ENCODE data around the gene VAMP8. TPM values are rescaled to one million over a fixed set of nuclear protein-coding genes. Genes with fewer than 3 reads are reported as not detected.

The VAMP8 gene
- total RNA-seq, 1 donor from 2014 or later, result 0.52 TPM

GRCh38 chr2:85534881-85535280 lies 42.5 kb upstream of the VAMP8 start:
- TF ChIP-seq EZH2phosphoT487 (IDR thresholded peaks at IDR 0.05) (no peak), EZH2 (IDR thresholded peaks at IDR 0.05) (no peak), CTCF (IDR thresholded peaks at IDR 0.05) (no peak)
- H3K27me3 Mint-ChIP-seq (ENCODE audit: insufficient read depth, low read depth), result peaks cover 4% of the 10 kb centered on the region
- DNase-seq (ENCODE audit: low spot score), result no peak
- Histone ChIP-seq H3K4me1 (peaks cover 17% of the 10 kb centered on the region), H3K27ac (no peak overlapping the region), H3K27me3 (no peaks in the 10 kb centered on the region), H3K4me2 (no peak overlapping the region), H3K9me3 (ENCODE audit: low read depth) (no peaks in the 10 kb centered on the region), H3K4me3 (no peak overlapping the region), H4K20me1 (ENCODE audit: low read depth) (peaks cover 6% of the 10 kb centered on the region), H3K9ac (no peak overlapping the region), H3K36me3 (no peaks in the 10 kb centered on the region), H3F3A (ENCODE audit: low read depth) (peaks cover 17% of the 10 kb centered on the region), H2AFZ (replicated peaks) (no peak overlapping the region), H3K79me2 (ENCODE audit: low read depth) (peaks cover 31% of the 10 kb centered on the region)
- H3K4me3 Mint-ChIP-seq, result no peak overlapping the region
- H3K27ac Mint-ChIP-seq, result peak overlapping the region; percentile 18
- H3K9me3 Mint-ChIP-seq, result peaks cover 4% of the 10 kb centered on the region
- H3K4me1 Mint-ChIP-seq, result peaks cover 21% of the 10 kb centered on the region
- peaks cover 2% of the 10 kb centered on the region for H3K36me3 Mint-ChIP-seq

GRCh38 chr2:85536479-85536878 lies 40.9 kb upstream of the VAMP8 start:
- TF ChIP-seq CTCF (IDR thresholded peaks at IDR 0.05), result no peak
- no peak for TF ChIP-seq EZH2phosphoT487 (IDR thresholded peaks at IDR 0.05)
- no peak for TF ChIP-seq EZH2 (IDR thresholded peaks at IDR 0.05)
- Histone ChIP-seq H3K4me3 (no peak overlapping the region), H3K27ac (no peak overlapping the region), H3K9ac (no peak overlapping the region), H4K20me1 (ENCODE audit: low read depth) (peaks cover 22% of the 10 kb centered on the region), H3K27me3 (no peaks in the 10 kb centered on the region), H3K79me2 (ENCODE audit: low read depth) (peaks cover 47% of the 10 kb centered on the region), H3K9me3 (ENCODE audit: low read depth) (no peaks in the 10 kb centered on the region), H3K4me2 (peak overlapping the region; percentile 89), H3F3A (ENCODE audit: low read depth) (peaks cover 31% of the 10 kb centered on the region), H2AFZ (replicated peaks) (no peak overlapping the region), H3K36me3 (peaks cover 10% of the 10 kb centered on the region), H3K4me1 (peaks cover 28% of the 10 kb centered on the region)
- no peak for DNase-seq (ENCODE audit: low spot score)
- Mint-ChIP-seq H3K4me3 (no peak overlapping the region), H3K27ac (no peak overlapping the region), H3K36me3 (peaks cover 13% of the 10 kb centered on the region), H3K9me3 (no peaks in the 10 kb centered on the region), H3K27me3 (ENCODE audit: insufficient read depth, low read depth) (peaks cover 4% of the 10 kb centered on the region), H3K4me1 (peaks cover 35% of the 10 kb centered on the region)

GRCh38 chr2:85537600-85538506 lies 39.5 kb upstream of the VAMP8 start:
- Mint-ChIP-seq H3K27ac (peak overlapping the region; percentile 100), H3K27me3 (ENCODE audit: insufficient read depth, low read depth) (peaks cover 3% of the 10 kb centered on the region), H3K4me3 (peak overlapping the region; percentile 97), H3K9me3 (no peaks in the 10 kb centered on the region), H3K4me1 (peaks cover 48% of the 10 kb centered on the region), H3K36me3 (peaks cover 27% of the 10 kb centered on the region)
- peaks cover 61% of the 10 kb centered on the region for H3K79me2 ChIP-seq (ENCODE audit: low read depth)
- DNase-seq (ENCODE audit: low spot score), result peak; percentile 75
- H3K4me2 ChIP-seq, result peak overlapping the region; percentile 89
- H3K27ac ChIP-seq, result peak overlapping the region; percentile 100
- H3K36me3 ChIP-seq, result peaks cover 23% of the 10 kb centered on the region
- peak overlapping the region; percentile 44 for H2AFZ ChIP-seq (replicated peaks)
- H4K20me1 ChIP-seq (ENCODE audit: low read depth), result peaks cover 35% of the 10 kb centered on the region
- peaks cover 40% of the 10 kb centered on the region for H3K4me1 ChIP-seq
- H3K9ac ChIP-seq, result peak overlapping the region; percentile 98
- TF ChIP-seq CTCF (IDR thresholded peaks at IDR 0.05) (no peak), EZH2 (IDR thresholded peaks at IDR 0.05) (no peak), EZH2phosphoT487 (IDR thresholded peaks at IDR 0.05) (no peak)
- no peaks in the 10 kb centered on the region for H3K27me3 ChIP-seq
- peak overlapping the region; percentile 72 for H3K4me3 ChIP-seq
- peaks cover 45% of the 10 kb centered on the region for H3F3A ChIP-seq (ENCODE audit: low read depth)
- H3K9me3 ChIP-seq (ENCODE audit: low read depth), result no peaks in the 10 kb centered on the region

Data from neural progenitor cell (in vitro differentiated cells).